Upper lobe of right lung (tissue), 1 donor: Measurements from ENCODE around the gene TSTD2. TPM values are rescaled to one million over a fixed set of nuclear protein-coding genes. Genes with fewer than 3 reads are reported as not detected.
A peak's percentile ranks its signal among the peaks of the same experiment; 100 is the strongest.

Source experiments
- ATAC-seq: fragments of 200-7000 bp; cut with Tn5 transposase; one replicate; pipeline ENCODE4 v1.9.1; 2020; ENCODE audit warnings: mild to moderate bottlenecking, moderate library complexity
- DNase-seq: peaks from one replicate; pipeline ENCODE4 v3.0.0-alpha.2; 2020
- H3K27ac ChIP-seq: fragments of 200-600 bp; one replicate; pipeline ENCODE4 v1.8.0; 2022
- H3K27me3 ChIP-seq: fragments of 200-600 bp; one replicate; pipeline ENCODE4 v1.8.0; 2022; ENCODE audit warnings: mild to moderate bottlenecking
- H3K36me3 ChIP-seq: fragments of 200-600 bp; one replicate; pipeline ENCODE4 v1.8.0; 2022
- H3K4me1 ChIP-seq: fragments of 200-600 bp; one replicate; pipeline ENCODE4 v1.8.0; 2022
- H3K4me3 ChIP-seq: fragments of 200-600 bp; one replicate; pipeline ENCODE4 v1.8.0; 2022; ENCODE audit warnings: mild to moderate bottlenecking
- H3K9me3 ChIP-seq: fragments of 200-600 bp; one replicate; pipeline ENCODE4 v1.8.0; 2022
- CTCF ChIP-seq: fragments of 200-600 bp; IDR thresholded peaks from one replicate; pipeline ENCODE4 v1.8.0; 2022; ENCODE audit warnings: antibody characterized with exemption
- intact Hi-C: fragments of 100-400 bp; cut with DNase I; formaldehyde crosslinking; loops from one replicate; pipeline ENCODE4 v1.11.0; 2022
- total RNA-seq: library from RNA; stranded (reverse); fragmentation: NEBNext Ultra II Directional; extraction: Animal tissue kit (Norgen Biotek cat#: 25700); gene quantifications from one replicate; pipeline ENCODE4 v1.2.1, GENCODE V29; 2021
- donor health status: DM: no; HTN: yes; CAD: no; lungs with severe emphysema.

The TSTD2 gene
- total RNA-seq, 1 donor from 2014 or later = 20.0 TPM

DNA sequence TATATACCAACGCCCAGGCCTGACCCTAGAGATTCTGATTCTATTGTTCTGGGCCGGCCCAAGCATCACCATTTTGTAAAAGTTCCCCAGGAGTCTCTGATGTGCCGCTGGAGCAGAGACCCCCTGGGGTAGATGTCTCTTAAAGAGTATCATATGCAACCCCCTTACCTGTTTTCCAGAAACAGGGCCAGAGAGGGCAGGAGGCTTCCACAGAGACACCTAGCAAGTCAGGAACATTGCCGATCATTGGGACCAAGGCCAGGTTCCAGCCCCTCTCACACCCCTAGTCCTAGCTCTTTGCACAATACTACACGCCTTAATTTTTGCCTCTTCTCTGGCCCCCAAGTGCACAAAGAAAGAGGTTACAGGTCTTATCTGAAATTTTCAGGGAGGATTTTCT lies 67.9 kb downstream of the TSTD2 start:
- ATAC-seq (no peak), DNase-seq (peak; percentile 22)
- Histone ChIP-seq H3K27me3 (no peaks in the 10 kb centered on the region), H3K4me3 (no peak overlapping the region), H3K4me1 (peaks cover 14% of the 10 kb centered on the region), H3K9me3 (no peaks in the 10 kb centered on the region), H3K36me3 (peaks cover 9% of the 10 kb centered on the region), H3K27ac (no peak overlapping the region)
- intact Hi-C loops = no loop called here
- TF ChIP-seq CTCF = no peak

- Histone ChIP-seq H3K9me3 (no peaks in the 10 kb centered on the region), H3K36me3 (peaks cover 8% of the 10 kb centered on the region), H3K4me1 (peaks cover 14% of the 10 kb centered on the region), H3K27me3 (no peaks in the 10 kb centered on the region), H3K4me3 (no peak overlapping the region), H3K27ac (no peak overlapping the region)
- intact Hi-C loops = no loop called here
- peak; percentile 52 for DNase-seq
- peak; percentile 62 for ATAC-seq
- no peak for TF ChIP-seq CTCF
Observed at GRCh38 chr9:97564291-97565175, 68.6 kb downstream of the TSTD2 start.

- Histone ChIP-seq H3K9me3 (no peaks in the 10 kb centered on the region), H3K4me1 (peaks cover 21% of the 10 kb centered on the region), H3K36me3 (no peaks in the 10 kb centered on the region), H3K27me3 (no peaks in the 10 kb centered on the region), H3K4me3 (no peak overlapping the region), H3K27ac (no peak overlapping the region)
- ATAC-seq (no peak), DNase-seq (peak; percentile 35)
- intact Hi-C loops = no loop called here
- no peak for TF ChIP-seq CTCF
Observed at GRCh38 chr9:97563458-97564135, 69.6 kb downstream of the TSTD2 start.

DNA sequence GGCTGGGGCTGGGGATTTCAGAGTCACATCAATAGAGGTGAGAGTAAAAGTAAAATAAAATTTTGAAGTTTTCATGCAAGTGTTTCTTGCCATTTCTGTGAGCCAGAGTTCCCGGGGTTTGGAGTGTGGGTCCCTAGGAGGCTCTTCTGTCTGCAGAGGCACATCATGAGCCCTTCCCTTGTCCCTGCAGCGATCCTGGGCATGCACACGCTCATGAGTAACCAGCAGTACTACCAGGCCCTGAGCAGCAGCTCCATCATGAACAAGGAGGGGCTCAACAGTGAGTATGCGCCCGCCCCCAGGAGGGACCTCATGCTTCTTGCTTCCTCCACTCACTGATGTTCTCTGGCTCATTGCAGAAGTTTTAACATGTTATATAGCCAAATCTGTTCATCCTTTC lies 70.6 kb downstream of the TSTD2 start:
- ATAC-seq (no peak), DNase-seq (peak; percentile 31)
- Histone ChIP-seq H3K27ac (no peak overlapping the region), H3K27me3 (no peaks in the 10 kb centered on the region), H3K4me3 (no peak overlapping the region), H3K9me3 (no peaks in the 10 kb centered on the region), H3K4me1 (peaks cover 29% of the 10 kb centered on the region), H3K36me3 (no peaks in the 10 kb centered on the region)
- intact Hi-C loops = no loop called here
- no peak for TF ChIP-seq CTCF

DNA sequence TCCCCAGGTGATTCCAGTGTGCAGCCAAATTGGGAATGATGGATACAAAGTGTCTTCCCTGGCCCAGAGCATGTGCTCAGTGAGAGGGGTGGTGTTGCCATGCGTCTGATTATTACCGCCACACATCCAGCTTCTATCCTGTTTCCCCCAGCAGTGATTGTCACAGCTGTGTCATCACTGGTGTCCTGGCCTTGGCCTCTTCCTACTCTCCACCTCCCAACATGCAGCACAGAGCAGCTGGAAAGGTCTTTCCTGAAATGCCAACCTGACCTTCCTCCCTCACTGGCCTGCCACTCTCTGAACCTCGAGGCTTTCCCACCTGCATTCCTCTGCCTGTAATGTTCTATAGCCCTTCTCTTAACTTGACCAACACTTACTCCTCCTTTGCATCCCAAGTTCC lies 71.7 kb downstream of the TSTD2 start:
- Histone ChIP-seq H3K36me3 (no peaks in the 10 kb centered on the region), H3K27me3 (no peaks in the 10 kb centered on the region), H3K9me3 (no peaks in the 10 kb centered on the region), H3K4me3 (no peak overlapping the region), H3K27ac (no peak overlapping the region), H3K4me1 (peaks cover 39% of the 10 kb centered on the region)
- no peak for TF ChIP-seq CTCF
- peak; percentile 28 for DNase-seq
- ATAC-seq = no peak
- intact Hi-C loops = no loop called here
